ENCODE measurements around the gene NIPSNAP2. TPM values are rescaled to one million over a fixed set of nuclear protein-coding genes. Genes with fewer than 3 reads are reported as not detected.
"Not testable (repeated sequence)": the region's sequence is repeated elsewhere in the genome, so short reads cannot be mapped to it uniquely, and the experiment has no call there.

NIPSNAP2 gene
- total RNA-seq, 1 experiment from 2014 or later: 62.4 TPM

DNA sequence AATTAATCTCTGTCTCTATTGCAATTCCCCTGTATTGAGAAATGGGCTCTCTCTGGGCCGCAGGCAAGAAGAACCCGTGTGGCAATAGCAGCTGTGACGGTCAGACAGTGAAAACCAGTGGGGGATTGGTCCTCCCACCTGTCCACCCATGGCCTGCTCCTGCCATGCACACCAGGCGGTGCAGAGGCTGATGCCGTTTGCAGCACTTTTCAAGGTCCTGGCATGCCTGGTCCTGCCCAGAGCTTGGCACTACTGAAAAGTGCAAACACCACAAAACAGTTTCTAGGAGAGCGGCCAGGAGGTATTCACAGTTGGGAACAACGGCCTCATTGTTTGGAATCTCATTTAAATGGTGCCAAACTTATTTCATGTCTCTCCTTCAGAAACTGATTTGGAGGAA lies 45.3 kb downstream of the NIPSNAP2 start:
- ChIA-PET POLR2A (interaction anchor here (0.6 kb wide), 1 partner anchor 55 kb away, joined by 6 read pairs; no protein-coding TSS in a partner anchor), CTCF (no interaction called here), RAD21 (ENCODE audit: low non-redundant PET in 1 of 2, low total read pairs in 2 of 2, uncharacterized antibody in 2 of 2, unreplicated experiment in 2 of 2) (interaction anchor here in 1 of 2 experiments (0.7 kb wide), 1 partner anchor 36 kb away, joined by 3 read pairs; no protein-coding TSS in a partner anchor)
- no peak for TF ChIP-seq FOSL1 (IDR thresholded peaks at IDR 0.05; ENCODE audit: low read depth)
- 0 out of 2 replicates have a peak, but pooled peaks have one; percentile 30 for TF ChIP-seq POLR2AphosphoS5 (IDR thresholded peaks at IDR 0.05; ENCODE audit: low read depth, low read length)
- H3K4me2 ChIP-seq (ENCODE audit: low read length): no peak overlapping the region
- no peaks in the 10 kb centered on the region for H4K20me1 ChIP-seq (ENCODE audit: insufficient read depth)
- no TSS peak for BruUV-seq (replicated peaks)
- no peak overlapping the region for H3K9ac ChIP-seq (ENCODE audit: low read length)
- H3K9me2 ChIP-seq (ENCODE audit: insufficient read depth): no peaks in the 10 kb centered on the region
- no peak overlapping the region for H3K4me3 ChIP-seq (replicated peaks in 1 of 2; ENCODE audit: low read depth in 1 of 2, low read length in 2 of 2)
- DNase-seq (ENCODE audit: low read depth, low spot score): no peak
- H3K27ac ChIP-seq (ENCODE audit: low read depth, low read length): 0 out of 2 replicates have a peak overlapping the region, but pooled peaks have one; percentile 26
- no peak overlapping the region for H2AFZ ChIP-seq (ENCODE audit: low read depth, low read length, poor library complexity, severe bottlenecking)
- ATAC-seq: peak; percentile 13; the same call in 1 of the 2 replicates
- H3K27me3 ChIP-seq (ENCODE audit: insufficient read depth, low read length): no peaks in the 10 kb centered on the region
- no peaks in the 10 kb centered on the region for H3K9me3 ChIP-seq (ENCODE audit: control insufficient read depth in 1 of 2, insufficient read depth in 1 of 2, low read depth in 1 of 2, low read length in 2 of 2)
- no peaks in the 10 kb centered on the region for H3K79me2 ChIP-seq (ENCODE audit: insufficient read depth, low read length)
- H3K4me1 ChIP-seq (ENCODE audit: control insufficient read depth in 1 of 2, insufficient read depth in 2 of 2, low read length in 2 of 2): no peaks in the 10 kb centered on the region
- intact Hi-C loops (cut with micrococcal nuclease): loop anchor here (10.0 kb wide), 1 partner anchor 365 kb away; no protein-coding TSS in a partner anchor
- peaks cover 5 to 6% of the 10 kb centered on the region in 2 experiments; a peak in 3 of 4 replicates for H3K36me3 ChIP-seq (ENCODE audit: control insufficient read depth in 1 of 2, insufficient read depth in 2 of 2, low read length in 2 of 2)

DNA sequence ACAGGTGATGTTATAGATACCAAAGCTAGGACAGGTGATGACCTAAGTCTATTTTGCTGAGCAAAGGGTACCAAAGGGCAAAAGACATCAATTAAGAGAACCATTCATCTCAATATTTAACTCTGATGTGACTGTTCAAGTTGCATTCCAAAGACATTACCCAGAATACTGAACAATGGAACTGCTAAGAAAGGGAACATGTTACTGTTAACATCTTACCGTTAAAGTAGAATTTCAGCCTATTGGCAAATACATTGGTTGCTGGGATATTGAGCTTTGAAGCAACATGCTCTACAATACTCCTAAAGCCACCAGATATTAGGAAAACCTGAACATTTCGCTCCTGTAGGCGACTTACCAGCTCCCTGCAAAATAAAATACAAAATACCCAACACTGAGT lies 52.6 kb downstream of the NIPSNAP2 start:
- H3K9me2 ChIP-seq (ENCODE audit: insufficient read depth); H3K79me2 ChIP-seq (ENCODE audit: insufficient read depth, low read length); H3K9me3 ChIP-seq (ENCODE audit: control insufficient read depth in 1 of 2, insufficient read depth in 1 of 2, low read depth in 1 of 2, low read length in 2 of 2); DNase-seq (ENCODE audit: low read depth, low spot score); H3K9ac ChIP-seq (ENCODE audit: low read length); H3K4me1 ChIP-seq (ENCODE audit: control insufficient read depth in 1 of 2, insufficient read depth in 2 of 2, low read length in 2 of 2); H3K27ac ChIP-seq (ENCODE audit: low read depth, low read length); RAD21 ChIA-PET (ENCODE audit: low non-redundant PET in 1 of 2, low total read pairs in 2 of 2, uncharacterized antibody in 2 of 2, unreplicated experiment in 2 of 2); CTCF ChIA-PET; H3K27me3 ChIP-seq (ENCODE audit: insufficient read depth, low read length); intact Hi-C loops (cut with micrococcal nuclease); H3K4me2 ChIP-seq (ENCODE audit: low read length); H3K4me3 ChIP-seq (replicated peaks in 1 of 2; ENCODE audit: low read depth in 1 of 2, low read length in 2 of 2); H4K20me1 ChIP-seq (ENCODE audit: insufficient read depth); ATAC-seq; H2AFZ ChIP-seq (ENCODE audit: low read depth, low read length, poor library complexity, severe bottlenecking): not testable (repeated sequence)
- peaks cover 14 to 25% of the 10 kb centered on the region in 2 experiments for H3K36me3 ChIP-seq (ENCODE audit: control insufficient read depth in 1 of 2, insufficient read depth in 2 of 2, low read length in 2 of 2)
- BruUV-seq (replicated peaks): TSS peak; percentile 26
- POLR2A ChIA-PET: interaction anchor here (1.4 kb wide), 1 partner anchor 17 kb away, joined by 3 read pairs; no protein-coding TSS in a partner anchor

DNA sequence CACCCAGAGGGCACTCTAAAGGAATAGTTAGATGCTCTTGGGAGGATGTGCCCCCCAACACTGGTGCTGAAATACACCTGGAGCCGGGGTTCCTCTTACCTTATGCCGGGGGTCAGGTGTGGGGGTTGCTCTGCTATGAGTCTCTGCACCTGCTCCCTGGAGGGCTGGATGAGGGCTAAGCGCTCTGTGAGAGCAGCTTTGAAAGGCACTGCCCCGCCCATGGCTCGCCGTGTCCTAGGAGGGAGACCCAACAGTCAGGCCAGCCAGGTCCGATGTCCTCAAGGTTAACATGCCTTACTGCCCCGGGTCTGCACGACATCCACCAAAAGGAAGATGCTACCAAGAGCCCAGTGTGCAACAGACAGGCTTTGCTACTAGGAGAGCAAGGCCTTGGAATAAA lies 55.1 kb downstream of the NIPSNAP2 start:
- no peak overlapping the region for H3K4me3 ChIP-seq (replicated peaks in 1 of 2; ENCODE audit: low read depth in 1 of 2, low read length in 2 of 2)
- no peaks in the 10 kb centered on the region for H3K4me1 ChIP-seq (ENCODE audit: control insufficient read depth in 1 of 2, insufficient read depth in 2 of 2, low read length in 2 of 2)
- no peaks in the 10 kb centered on the region for H4K20me1 ChIP-seq (ENCODE audit: insufficient read depth)
- H3K27me3 ChIP-seq (ENCODE audit: insufficient read depth, low read length): no peaks in the 10 kb centered on the region
- H3K9ac ChIP-seq (ENCODE audit: low read length): no peak overlapping the region
- no peaks in the 10 kb centered on the region for H3K79me2 ChIP-seq (ENCODE audit: insufficient read depth, low read length)
- ATAC-seq: no peak
- H3K27ac ChIP-seq (ENCODE audit: low read depth, low read length): no peak overlapping the region
- no peaks in the 10 kb centered on the region for H3K9me2 ChIP-seq (ENCODE audit: insufficient read depth)
- ChIA-PET RAD21 (ENCODE audit: low non-redundant PET in 1 of 2, low total read pairs in 2 of 2, uncharacterized antibody in 2 of 2, unreplicated experiment in 2 of 2) (no interaction called here), CTCF (no interaction called here), POLR2A (no interaction called here)
- no TSS peak for BruUV-seq (replicated peaks)
- DNase-seq (ENCODE audit: low read depth, low spot score): no peak
- H3K36me3 ChIP-seq (ENCODE audit: control insufficient read depth in 1 of 2, insufficient read depth in 2 of 2, low read length in 2 of 2): peaks cover 9 to 20% of the 10 kb centered on the region in 2 experiments
- intact Hi-C loops (cut with micrococcal nuclease): no loop called here
- no peak overlapping the region for H3K4me2 ChIP-seq (ENCODE audit: low read length)
- H3K9me3 ChIP-seq (ENCODE audit: control insufficient read depth in 1 of 2, insufficient read depth in 1 of 2, low read depth in 1 of 2, low read length in 2 of 2): no peaks in the 10 kb centered on the region
- H2AFZ ChIP-seq (ENCODE audit: low read depth, low read length, poor library complexity, severe bottlenecking): no peak overlapping the region
- TF ChIP-seq YY1 (IDR thresholded peaks at IDR 0.05; ENCODE audit: extremely low read depth, insufficient replicate concordance, low read depth, low read length) (no peak), SIN3A (IDR thresholded peaks at IDR 0.05; ENCODE audit: low read depth) (no peak), EZH2phosphoT487 (IDR thresholded peaks at IDR 0.05; ENCODE audit: borderline replicate concordance) (no peak)
- TF ChIP-seq, protein P1, sequence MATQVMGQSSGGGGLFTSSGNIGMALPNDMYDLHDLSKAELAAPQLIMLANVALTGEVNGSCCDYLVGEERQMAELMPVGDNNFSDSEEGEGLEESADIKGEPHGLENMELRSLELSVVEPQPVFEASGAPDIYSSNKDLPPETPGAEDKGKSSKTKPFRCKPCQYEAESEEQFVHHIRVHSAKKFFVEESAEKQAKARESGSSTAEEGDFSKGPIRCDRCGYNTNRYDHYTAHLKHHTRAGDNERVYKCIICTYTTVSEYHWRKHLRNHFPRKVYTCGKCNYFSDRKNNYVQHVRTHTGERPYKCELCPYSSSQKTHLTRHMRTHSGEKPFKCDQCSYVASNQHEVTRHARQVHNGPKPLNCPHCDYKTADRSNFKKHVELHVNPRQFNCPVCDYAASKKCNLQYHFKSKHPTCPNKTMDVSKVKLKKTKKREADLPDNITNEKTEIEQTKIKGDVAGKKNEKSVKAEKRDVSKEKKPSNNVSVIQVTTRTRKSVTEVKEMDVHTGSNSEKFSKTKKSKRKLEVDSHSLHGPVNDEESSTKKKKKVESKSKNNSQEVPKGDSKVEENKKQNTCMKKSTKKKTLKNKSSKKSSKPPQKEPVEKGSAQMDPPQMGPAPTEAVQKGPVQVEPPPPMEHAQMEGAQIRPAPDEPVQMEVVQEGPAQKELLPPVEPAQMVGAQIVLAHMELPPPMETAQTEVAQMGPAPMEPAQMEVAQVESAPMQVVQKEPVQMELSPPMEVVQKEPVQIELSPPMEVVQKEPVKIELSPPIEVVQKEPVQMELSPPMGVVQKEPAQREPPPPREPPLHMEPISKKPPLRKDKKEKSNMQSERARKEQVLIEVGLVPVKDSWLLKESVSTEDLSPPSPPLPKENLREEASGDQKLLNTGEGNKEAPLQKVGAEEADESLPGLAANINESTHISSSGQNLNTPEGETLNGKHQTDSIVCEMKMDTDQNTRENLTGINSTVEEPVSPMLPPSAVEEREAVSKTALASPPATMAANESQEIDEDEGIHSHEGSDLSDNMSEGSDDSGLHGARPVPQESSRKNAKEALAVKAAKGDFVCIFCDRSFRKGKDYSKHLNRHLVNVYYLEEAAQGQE (IDR thresholded peaks at IDR 0.05; ENCODE audit: low read depth): no peak

Data from HCT116 (cell line).